ENCODE data around the gene SNRNP48. TPM values are rescaled to one million over a fixed set of nuclear protein-coding genes. Genes with fewer than 3 reads are reported as not detected.

SNRNP48 gene
- polyA plus RNA-seq, 1 donor (not counting 4 experiments of a cell fraction or from before 2014, with no cell fraction given): 12.2 TPM

GRCh38 chr6:7658543-7658942 lies 68.5 kb downstream of the SNRNP48 start:
- Histone ChIP-seq H3K9me1 (ENCODE audit: control insufficient read depth, extremely low read depth, insufficient read depth, low read length) (no peaks in the 10 kb centered on the region), H3K4me2 (ENCODE audit: control insufficient read depth, extremely low read depth, insufficient read depth, low read depth, low read length) (no peak overlapping the region), H3K27ac (ENCODE audit: control insufficient read depth, insufficient read depth, low read length) (no peak overlapping the region), H3K4me3 (ENCODE audit: control insufficient read depth in 2 of 3, extremely low read depth in 1 of 3, insufficient read depth in 2 of 3, low read depth in 1 of 3, low read length in 3 of 3) (no peak overlapping the region), H3K79me2 (ENCODE audit: control insufficient read depth, insufficient read depth, low read length) (no peaks in the 10 kb centered on the region), H2AFZ (ENCODE audit: control insufficient read depth, low read length) (no peak overlapping the region), H3K36me3 (ENCODE audit: control insufficient read depth in 2 of 2, extremely low read depth in 1 of 2, insufficient read depth in 2 of 2, low read length in 2 of 2) (no peaks in the 10 kb centered on the region), H3K4me1 (ENCODE audit: control insufficient read depth, extremely low read depth, insufficient read depth, low read length) (no peaks in the 10 kb centered on the region), H4K20me1 (ENCODE audit: control insufficient read depth, extremely low read depth, insufficient read depth, low read length) (no peaks in the 10 kb centered on the region), H3K9ac (ENCODE audit: control insufficient read depth, extremely low read depth, insufficient read depth, low read length) (no peak overlapping the region), H3K27me3 (ENCODE audit: control insufficient read depth, extremely low read depth, insufficient read depth, low read length) (no peaks in the 10 kb centered on the region), H3K9me3 (ENCODE audit: control insufficient read depth, low read depth, low read length) (no peaks in the 10 kb centered on the region)
- DNase-seq (ENCODE audit: low read depth, low spot score): no peak
- FAIRE-seq: no peak
- dilution Hi-C loops (cut with MboI; ENCODE audit: extremely low pct_ligation_motif_present, low sequenced_read_pairs): no loop called here
- TF ChIP-seq EZH2 (IDR thresholded peaks at IDR 0.05; ENCODE audit: low read length): no peak
- TF ChIP-seq CTCF (optimal IDR thresholded peaks at IDR 0.05 in 1 of 3, IDR thresholded peaks at IDR 0.05 in 1 of 3, conservative IDR thresholded peaks at IDR 0.05 in 1 of 3; ENCODE audit: extremely low read depth in 1 of 3, insufficient read depth in 2 of 3, low read length in 3 of 3): no peak

GRCh38 chr6:7661364-7661763 lies 71.4 kb downstream of the SNRNP48 start:
- no peak for TF ChIP-seq CTCF (optimal IDR thresholded peaks at IDR 0.05 in 1 of 3, IDR thresholded peaks at IDR 0.05 in 1 of 3, conservative IDR thresholded peaks at IDR 0.05 in 1 of 3; ENCODE audit: extremely low read depth in 1 of 3, insufficient read depth in 2 of 3, low read length in 3 of 3)
- TF ChIP-seq EZH2 (IDR thresholded peaks at IDR 0.05; ENCODE audit: low read length): no peak
- dilution Hi-C loops (cut with MboI; ENCODE audit: extremely low pct_ligation_motif_present, low sequenced_read_pairs): no loop called here
- Histone ChIP-seq H3K9me3 (ENCODE audit: control insufficient read depth, low read depth, low read length) (no peaks in the 10 kb centered on the region), H3K27me3 (ENCODE audit: control insufficient read depth, extremely low read depth, insufficient read depth, low read length) (no peaks in the 10 kb centered on the region), H3K79me2 (ENCODE audit: control insufficient read depth, insufficient read depth, low read length) (no peaks in the 10 kb centered on the region), H3K36me3 (ENCODE audit: control insufficient read depth in 2 of 2, extremely low read depth in 1 of 2, insufficient read depth in 2 of 2, low read length in 2 of 2) (no peaks in the 10 kb centered on the region), H3K9ac (ENCODE audit: control insufficient read depth, extremely low read depth, insufficient read depth, low read length) (no peak overlapping the region), H3K4me1 (ENCODE audit: control insufficient read depth, extremely low read depth, insufficient read depth, low read length) (no peaks in the 10 kb centered on the region), H4K20me1 (ENCODE audit: control insufficient read depth, extremely low read depth, insufficient read depth, low read length) (no peaks in the 10 kb centered on the region), H2AFZ (ENCODE audit: control insufficient read depth, low read length) (no peak overlapping the region), H3K9me1 (ENCODE audit: control insufficient read depth, extremely low read depth, insufficient read depth, low read length) (no peaks in the 10 kb centered on the region), H3K4me3 (ENCODE audit: control insufficient read depth in 2 of 3, extremely low read depth in 1 of 3, insufficient read depth in 2 of 3, low read depth in 1 of 3, low read length in 3 of 3) (no peak overlapping the region), H3K27ac (ENCODE audit: control insufficient read depth, insufficient read depth, low read length) (no peak overlapping the region), H3K4me2 (ENCODE audit: control insufficient read depth, extremely low read depth, insufficient read depth, low read depth, low read length) (no peak overlapping the region)
- no peak for FAIRE-seq
- no peak for DNase-seq (ENCODE audit: low read depth, low spot score)

Other genes with a start within 250 kb of the SNRNP48 start
- gene CAGE1, start 200.5 kb upstream of the SNRNP48 start, polyA plus RNA-seq: 0.03 to 0.04 TPM (median 0.03 TPM) in 3 replicates
- 10.6 to 11.7 TPM (median 11.5 TPM) in 3 replicates for gene RIOK1, start 200.4 kb upstream of the SNRNP48 start, polyA plus RNA-seq
- gene DSP, start 48.5 kb upstream of the SNRNP48 start, polyA plus RNA-seq: 254 to 286 TPM (median 255 TPM) in 3 replicates
- gene BMP6, start 135.9 kb downstream of the SNRNP48 start, polyA plus RNA-seq: 0.05 to 0.48 TPM (median 0.09 TPM) in 3 replicates